H7 (cell line): Measurements from ENCODE around the gene TMBIM1. TPM values are rescaled to one million over a fixed set of nuclear protein-coding genes. Genes with fewer than 3 reads are reported as not detected.
A peak's percentile ranks its signal among the peaks of the same experiment; 100 is the strongest.
"Not testable (repeated sequence)": the region's sequence is repeated elsewhere in the genome, so short reads cannot be mapped to it uniquely, and the experiment has no call there.

Experiments used
- DNase-seq: peaks from one replicate; pipeline ENCODE4 v3.0.0; 2012
- H3K27me3 ChIP-seq: 2 replicates; pipeline ENCODE4 v1.6.0; 2011; ENCODE audit warnings: mild to moderate bottlenecking, low read length; ENCODE audit not compliant: control insufficient read depth, insufficient read depth
- H3K36me3 ChIP-seq: replicated peaks from 2 replicates; pipeline ENCODE4 v1.5.1; 2011; ENCODE audit warnings: low read length; ENCODE audit not compliant: control insufficient read depth, insufficient read depth
- H3K4me3 ChIP-seq: 2 replicates; pipeline ENCODE4 v1.5.1; 2011; ENCODE audit warnings: low read depth, mild to moderate bottlenecking, control low read depth, low read length, moderate library complexity; ENCODE audit not compliant: insufficient read depth
- total RNA-seq: library from RNA; depleted of rRNA; stranded (reverse); fragments of >200 nt; shearing (Covaris generic); gene quantifications from 2 replicates; pipeline ENCODE4 v1.2.3, GENCODE V29; 2014

TMBIM1 gene
- total RNA-seq, 1 experiment from 2014 or later: 34.1 TPM

GRCh38 chr2:218325566-218326160 lies 33.4 kb upstream of the TMBIM1 start:
- Histone ChIP-seq H3K27me3 (no peaks in the 10 kb centered on the region), H3K36me3 (no peaks in the 10 kb centered on the region; the same call in 1 of the 2 replicates), H3K4me3 (no peak overlapping the region)
- DNase-seq: peak; percentile 36

GRCh38 chr2:218323526-218324472 lies 31.5 kb upstream of the TMBIM1 start:
- Histone ChIP-seq H3K4me3 (peak overlapping the region; percentile 61), H3K36me3 (no peaks in the 10 kb centered on the region; the same call in 1 of the 2 replicates), H3K27me3 (no peaks in the 10 kb centered on the region)
- peak; percentile 75 for DNase-seq

- H3K4me3 ChIP-seq: peak overlapping the region; percentile 61
- peak; percentile 100 for DNase-seq
- H3K36me3 ChIP-seq: no peaks in the 10 kb centered on the region; the same call in 1 of the 2 replicates
- no peaks in the 10 kb centered on the region for H3K27me3 ChIP-seq
These were observed 30.6 kb upstream of the TMBIM1 start for GRCh38 chr2:218322768-218323525.

GRCh38 chr2:218320704-218321336 lies 28.5 kb upstream of the TMBIM1 start:
- Histone ChIP-seq H3K36me3 (no peaks in the 10 kb centered on the region), H3K27me3 (no peaks in the 10 kb centered on the region), H3K4me3 (no peak overlapping the region)
- DNase-seq: no peak

GRCh38 chr2:218319813-218320365 lies 27.6 kb upstream of the TMBIM1 start:
- no peak for DNase-seq
- Histone ChIP-seq H3K27me3 (no peaks in the 10 kb centered on the region), H3K36me3 (no peaks in the 10 kb centered on the region), H3K4me3 (no peak overlapping the region)

GRCh38 chr2:218318241-218318640 lies 25.9 kb upstream of the TMBIM1 start:
- no peaks in the 10 kb centered on the region for H3K36me3 ChIP-seq
- H3K27me3 ChIP-seq: no peaks in the 10 kb centered on the region
- DNase-seq: no peak
- H3K4me3 ChIP-seq: no peak overlapping the region

GRCh38 chr2:218317835-218318234 lies 25.5 kb upstream of the TMBIM1 start:
- DNase-seq: no peak
- Histone ChIP-seq H3K4me3 (no peak overlapping the region), H3K27me3 (no peaks in the 10 kb centered on the region), H3K36me3 (no peaks in the 10 kb centered on the region)

- H3K4me3 ChIP-seq: no peak overlapping the region
- DNase-seq: no peak
- H3K27me3 ChIP-seq: no peaks in the 10 kb centered on the region
- H3K36me3 ChIP-seq: no peaks in the 10 kb centered on the region
These were observed 25.0 kb upstream of the TMBIM1 start for GRCh38 chr2:218317303-218317630.

GRCh38 chr2:218315397-218315796 lies 23.1 kb upstream of the TMBIM1 start:
- no peaks in the 10 kb centered on the region for H3K36me3 ChIP-seq
- no peak for DNase-seq
- H3K4me3 ChIP-seq: no peak overlapping the region
- no peaks in the 10 kb centered on the region for H3K27me3 ChIP-seq

- DNase-seq, H3K36me3 ChIP-seq, H3K4me3 ChIP-seq, H3K27me3 ChIP-seq: not testable (repeated sequence)
These were observed 22.5 kb upstream of the TMBIM1 start for GRCh38 chr2:218314764-218315163.

GRCh38 chr2:218313356-218313755 lies 21.1 kb upstream of the TMBIM1 start:
- H3K36me3 ChIP-seq: no peaks in the 10 kb centered on the region
- no peaks in the 10 kb centered on the region for H3K27me3 ChIP-seq
- no peak for DNase-seq
- no peak overlapping the region for H3K4me3 ChIP-seq

- no peak for DNase-seq
- Histone ChIP-seq H3K27me3 (no peaks in the 10 kb centered on the region), H3K36me3 (no peaks in the 10 kb centered on the region), H3K4me3 (no peak overlapping the region)
These were observed 20.0 kb upstream of the TMBIM1 start for GRCh38 chr2:218312267-218312756.

- not testable (repeated sequence) for DNase-seq, H3K27me3 ChIP-seq, H3K4me3 ChIP-seq, H3K36me3 ChIP-seq
These were observed 19.4 kb upstream of the TMBIM1 start for GRCh38 chr2:218311541-218312266.
